WTC11 (cell line): ENCODE results near the gene IL17RD. TPM values are rescaled to one million over a fixed set of nuclear protein-coding genes. Genes with fewer than 3 reads are reported as not detected.

Experiments used
- ATAC-seq: fragments of 200-7000 bp; cut with Tn5 transposase; 2 replicates; pipeline ENCODE4 v1.10.0; 2021; ENCODE audit warnings: mild to moderate bottlenecking, moderate library complexity
- CTCF ChIA-PET: fragments of 300-600 bp; sonication (Branson Sonifier 250); formaldehyde crosslinking; loops from one replicate; lab custom pipeline; 2021; ENCODE audit warnings: antibody characterized with exemption; lab: Charles Lee
- POLR2A ChIA-PET: fragments of 350-600 bp; sonication (Branson Sonifier 250); formaldehyde crosslinking; loops from one replicate; lab custom pipeline; 2021; ENCODE audit warnings: antibody characterized with exemption; lab: Charles Lee
- DNase-seq: peaks from one replicate; pipeline ENCODE4 v3.0.0; 2021; ENCODE audit warnings: low spot score
- H3K27ac Mint-ChIP-seq: 2 replicates; pipeline ENCODE4 v1.8.0; 2021; ENCODE audit warnings: mixed read lengths
- H3K27me3 Mint-ChIP-seq: 2 replicates; pipeline ENCODE4 v1.8.0; 2021; ENCODE audit warnings: low read depth, mild to moderate bottlenecking, moderate library complexity, mixed read lengths
- H3K36me3 Mint-ChIP-seq: 2 replicates; pipeline ENCODE4 v1.8.0; 2021; ENCODE audit warnings: mixed read lengths
- H3K4me1 Mint-ChIP-seq: 2 replicates; pipeline ENCODE4 v1.8.0; 2022; ENCODE audit warnings: mixed read lengths
- H3K4me3 Mint-ChIP-seq: 2 replicates; pipeline ENCODE4 v1.8.0; 2021; ENCODE audit warnings: mild to moderate bottlenecking, moderate library complexity, mixed read lengths
- H3K9me3 Mint-ChIP-seq: 2 replicates; pipeline ENCODE4 v1.8.0; 2021; ENCODE audit warnings: mixed read lengths
- ATF2 ChIP-seq: sonication (generic); formaldehyde crosslinking; IDR thresholded peaks from 2 replicates; pipeline ENCODE4 v1.8.1; 2022; ENCODE audit warnings: low read depth, missing genetic modification reagents, borderline replicate concordance
- CBFB ChIP-seq: sonication (generic); formaldehyde crosslinking; IDR thresholded peaks from 2 replicates; pipeline ENCODE4 v1.8.1; 2022; ENCODE audit warnings: mild to moderate bottlenecking, low read depth, missing genetic modification reagents
- CREB1 ChIP-seq: sonication (generic); formaldehyde crosslinking; IDR thresholded peaks from 2 replicates; pipeline ENCODE4 v1.8.0; 2023; ENCODE audit warnings: mild to moderate bottlenecking, missing genetic modification reagents
- E2F1 ChIP-seq: sonication (generic); formaldehyde crosslinking; IDR thresholded peaks from 2 replicates; pipeline ENCODE4 v1.8.0; 2022; ENCODE audit warnings: mild to moderate bottlenecking, missing genetic modification reagents
- E2F5 ChIP-seq: sonication (generic); formaldehyde crosslinking; IDR thresholded peaks from 2 replicates; pipeline ENCODE4 v1.8.1; 2022; ENCODE audit warnings: mild to moderate bottlenecking, moderate library complexity, missing genetic modification reagents
- ESRRA ChIP-seq: sonication (generic); formaldehyde crosslinking; IDR thresholded peaks from 2 replicates; pipeline ENCODE4 v1.8.1; 2022; ENCODE audit warnings: mild to moderate bottlenecking, missing genetic modification reagents, borderline replicate concordance
- HMGA2 ChIP-seq: fragments of 250-450 bp; sonication (Bioruptor Pico); IDR thresholded peaks from 2 replicates; pipeline ENCODE4 v1.4.0; 2021; ENCODE audit warnings: mild to moderate bottlenecking, moderate library complexity
- JAZF1 ChIP-seq: fragments of 250-450 bp; sonication (Bioruptor Pico); IDR thresholded peaks from 2 replicates; pipeline ENCODE4 v1.9.0; 2021; ENCODE audit warnings: moderate library complexity, mild to moderate bottlenecking, inconsistent platforms
- MYBL2 ChIP-seq: sonication (generic); formaldehyde crosslinking; IDR thresholded peaks from 2 replicates; pipeline ENCODE4 v1.8.1; 2023; ENCODE audit warnings: mild to moderate bottlenecking, moderate library complexity, missing genetic modification reagents
- NR1H2 ChIP-seq: sonication (generic); formaldehyde crosslinking; IDR thresholded peaks from 2 replicates; pipeline ENCODE4 v1.9.0; 2021; ENCODE audit warnings: mild to moderate bottlenecking, moderate library complexity, missing genetic modification reagents
- PRDM15 ChIP-seq: sonication (generic); formaldehyde crosslinking; IDR thresholded peaks from 2 replicates; pipeline ENCODE4 v1.8.0; 2022; ENCODE audit warnings: missing genetic modification reagents
- PRRX2 ChIP-seq: fragments of 250-450 bp; sonication (Bioruptor Pico); IDR thresholded peaks from 2 replicates; pipeline ENCODE4 v1.8.0; 2021; ENCODE audit warnings: mild to moderate bottlenecking
- SMAD3 ChIP-seq: sonication (generic); formaldehyde crosslinking; IDR thresholded peaks from 2 replicates; pipeline ENCODE4 v1.8.0; 2022; ENCODE audit warnings: missing genetic modification reagents, mild to moderate bottlenecking, borderline replicate concordance
- SMAD4 ChIP-seq: sonication (generic); formaldehyde crosslinking; IDR thresholded peaks from 2 replicates; pipeline ENCODE4 v1.8.0; 2022; ENCODE audit warnings: mild to moderate bottlenecking, missing genetic modification reagents
- SP1 ChIP-seq: sonication (generic); formaldehyde crosslinking; conservative IDR thresholded peaks from 2 replicates; pipeline ENCODE4 v1.8.1; 2022; ENCODE audit warnings: missing genetic modification reagents
- USF2 ChIP-seq: sonication (generic); formaldehyde crosslinking; IDR thresholded peaks from 2 replicates; pipeline ENCODE4 v1.8.1; 2023; ENCODE audit warnings: mild to moderate bottlenecking, missing genetic modification reagents, moderate library complexity
- ZMAT4 ChIP-seq: fragments of 250-450 bp; sonication (Bioruptor Pico); IDR thresholded peaks from 2 replicates; pipeline ENCODE4 v1.9.0; 2021; ENCODE audit warnings: mild to moderate bottlenecking
- ZNF219 ChIP-seq: sonication (generic); formaldehyde crosslinking; IDR thresholded peaks from 2 replicates; pipeline ENCODE4 v1.8.0; 2023; ENCODE audit warnings: missing genetic modification reagents, mild to moderate bottlenecking, borderline replicate concordance
- ZNF263 ChIP-seq: sonication (generic); formaldehyde crosslinking; IDR thresholded peaks from 2 replicates; pipeline ENCODE4 v1.8.1; 2022; ENCODE audit warnings: low read depth, mild to moderate bottlenecking, moderate library complexity, missing genetic modification reagents
- ZNF281 ChIP-seq: sonication (generic); formaldehyde crosslinking; IDR thresholded peaks from 2 replicates; pipeline ENCODE4 v1.8.0; 2023; ENCODE audit warnings: mild to moderate bottlenecking, missing genetic modification reagents
- total RNA-seq: library from RNA; stranded (reverse); gene quantifications from 3 replicates; pipeline ENCODE4 v1.2.3, GENCODE V29; 2021

IL17RD gene
- total RNA-seq, 1 experiment from 2014 or later = 72.9 TPM

GRCh38 chr3:57093489-57093888 is 71.7 kb downstream of the IL17RD start:
- POLR2A ChIA-PET = no interaction called here
- Mint-ChIP-seq H3K4me3 (no peak overlapping the region), H3K36me3 (peaks cover 50% of the 10 kb centered on the region), H3K27ac (no peak overlapping the region), H3K4me1 (peaks cover 17% of the 10 kb centered on the region), H3K9me3 (no peaks in the 10 kb centered on the region), H3K27me3 (no peaks in the 10 kb centered on the region)
- no peak for ATAC-seq
- TF ChIP-seq E2F1 (CRISPR knock-in tag) = no peak
- no peak for TF ChIP-seq ZNF263 (CRISPR knock-in tag)
- TF ChIP-seq ZNF281 (CRISPR knock-in tag) = no peak
- TF ChIP-seq E2F5 = no peak
- TF ChIP-seq ZMAT4 (CRISPR knock-in tag) = no peak
- TF ChIP-seq PRRX2 (CRISPR knock-in tag) = no peak
- TF ChIP-seq SMAD3 (CRISPR knock-in tag) = no peak
- TF ChIP-seq ZNF219 (CRISPR knock-in tag) = no peak
- TF ChIP-seq ESRRA = no peak
- no peak for TF ChIP-seq CREB1 (CRISPR knock-in tag)
- no peak for TF ChIP-seq JAZF1 (CRISPR knock-in tag)
- TF ChIP-seq USF2 = no peak
- TF ChIP-seq SMAD4 (CRISPR knock-in tag) = no peak
- TF ChIP-seq PRDM15 (CRISPR knock-in tag) = no peak
- no peak for TF ChIP-seq NR1H2 (CRISPR knock-in tag)
- TF ChIP-seq HMGA2 = no peak
- no peak for TF ChIP-seq SP1 (CRISPR knock-in tag)
- TF ChIP-seq MYBL2 (CRISPR knock-in tag) = no peak
- TF ChIP-seq ATF2 = no peak
- TF ChIP-seq CBFB = no peak
- DNase-seq = no peak
- CTCF ChIA-PET = interaction anchor here (0.6 to 1.2 kb wide), 2 partner anchors 14 to 138 kb away, joined by 3 to 4 read pairs; no protein-coding TSS in a partner anchor
